ENCODE data around the gene LANCL2. TPM values are rescaled to one million over a fixed set of nuclear protein-coding genes. Genes with fewer than 3 reads are reported as not detected.

LANCL2 gene
- total RNA-seq, 1 experiment from 2014 or later = 10.0 TPM

DNA sequence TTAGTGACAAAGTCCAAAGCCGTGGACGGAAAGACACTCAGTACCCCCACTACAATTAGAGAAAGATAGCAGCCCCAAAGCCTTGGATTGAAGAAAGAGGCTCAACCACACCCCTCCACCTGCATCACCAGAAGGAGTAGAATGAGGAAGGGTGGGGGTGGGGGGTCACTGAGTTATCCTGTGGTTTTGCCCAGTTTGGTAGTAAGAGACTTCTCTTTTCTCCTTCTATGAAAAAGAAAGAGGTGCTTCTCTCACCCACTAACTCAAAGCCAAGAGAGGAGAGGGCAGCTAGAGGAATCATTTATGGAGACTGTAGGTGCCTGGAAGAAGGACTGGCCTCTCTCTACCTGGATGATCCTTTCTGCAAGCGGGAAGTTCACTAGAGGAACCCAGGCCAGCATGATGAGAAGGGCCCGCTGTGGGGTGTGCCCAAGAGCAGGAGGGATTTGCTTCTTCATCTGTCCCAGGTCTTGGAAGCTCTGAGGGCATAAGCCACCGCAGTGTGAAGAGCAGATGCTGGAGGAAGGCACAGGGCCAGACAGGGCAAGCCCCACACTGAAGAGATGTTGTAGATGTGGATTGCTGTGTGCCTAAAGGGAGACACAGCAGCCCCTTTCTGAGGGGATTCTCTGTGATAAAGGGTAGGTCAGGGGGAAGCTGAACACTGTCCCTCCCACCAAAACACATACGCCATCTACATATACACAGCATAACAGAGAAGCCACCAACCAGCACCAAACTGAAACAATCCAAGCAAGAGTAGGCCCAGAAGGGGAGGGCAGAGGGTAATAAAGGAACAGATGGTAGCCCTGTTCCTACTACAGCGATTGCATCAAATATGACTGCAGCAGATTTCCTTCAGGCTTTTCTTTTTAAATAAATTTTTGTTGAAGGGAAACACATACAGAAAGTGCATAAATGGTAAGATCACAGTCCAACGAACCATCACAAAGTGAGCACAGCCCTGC lies 25.8 kb upstream of the LANCL2 start:
- ChIA-PET RAD21 (ENCODE audit: low non-redundant PET in 1 of 2, low total read pairs in 2 of 2, uncharacterized antibody in 2 of 2, unreplicated experiment in 2 of 2) (no interaction called here), CTCF (no interaction called here), POLR2A (no interaction called here)
- no TSS peak for BruUV-seq (replicated peaks)
- no peaks in the 10 kb centered on the region for H3K9me3 ChIP-seq (ENCODE audit: control insufficient read depth in 1 of 2, insufficient read depth in 1 of 2, low read depth in 1 of 2, low read length in 2 of 2)
- H3K4me2 ChIP-seq (ENCODE audit: low read length) = no peak overlapping the region
- TF ChIP-seq SIN3A (IDR thresholded peaks at IDR 0.05; ENCODE audit: low read depth) = no peak
- no peak for TF ChIP-seq ZFX (IDR thresholded peaks at IDR 0.05)
- TF ChIP-seq, protein P1, sequence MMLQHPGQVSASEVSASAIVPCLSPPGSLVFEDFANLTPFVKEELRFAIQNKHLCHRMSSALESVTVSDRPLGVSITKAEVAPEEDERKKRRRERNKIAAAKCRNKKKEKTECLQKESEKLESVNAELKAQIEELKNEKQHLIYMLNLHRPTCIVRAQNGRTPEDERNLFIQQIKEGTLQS (IDR thresholded peaks at IDR 0.05) = no peak
- no peak for TF ChIP-seq RAD21 (IDR thresholded peaks at IDR 0.05; ENCODE audit: low read depth)
- TF ChIP-seq, protein P2, sequence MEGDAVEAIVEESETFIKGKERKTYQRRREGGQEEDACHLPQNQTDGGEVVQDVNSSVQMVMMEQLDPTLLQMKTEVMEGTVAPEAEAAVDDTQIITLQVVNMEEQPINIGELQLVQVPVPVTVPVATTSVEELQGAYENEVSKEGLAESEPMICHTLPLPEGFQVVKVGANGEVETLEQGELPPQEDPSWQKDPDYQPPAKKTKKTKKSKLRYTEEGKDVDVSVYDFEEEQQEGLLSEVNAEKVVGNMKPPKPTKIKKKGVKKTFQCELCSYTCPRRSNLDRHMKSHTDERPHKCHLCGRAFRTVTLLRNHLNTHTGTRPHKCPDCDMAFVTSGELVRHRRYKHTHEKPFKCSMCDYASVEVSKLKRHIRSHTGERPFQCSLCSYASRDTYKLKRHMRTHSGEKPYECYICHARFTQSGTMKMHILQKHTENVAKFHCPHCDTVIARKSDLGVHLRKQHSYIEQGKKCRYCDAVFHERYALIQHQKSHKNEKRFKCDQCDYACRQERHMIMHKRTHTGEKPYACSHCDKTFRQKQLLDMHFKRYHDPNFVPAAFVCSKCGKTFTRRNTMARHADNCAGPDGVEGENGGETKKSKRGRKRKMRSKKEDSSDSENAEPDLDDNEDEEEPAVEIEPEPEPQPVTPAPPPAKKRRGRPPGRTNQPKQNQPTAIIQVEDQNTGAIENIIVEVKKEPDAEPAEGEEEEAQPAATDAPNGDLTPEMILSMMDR (IDR thresholded peaks at IDR 0.05 in 2 of 3, conservative IDR thresholded peaks at IDR 0.05 in 1 of 3; ENCODE audit: borderline replicate concordance in 1 of 3, insufficient read depth in 1 of 3, low read depth in 2 of 3, low read length in 2 of 3) = no peak
- no peak for TF ChIP-seq SRF (IDR thresholded peaks at IDR 0.05; ENCODE audit: low read depth)
- TF ChIP-seq, protein P3, sequence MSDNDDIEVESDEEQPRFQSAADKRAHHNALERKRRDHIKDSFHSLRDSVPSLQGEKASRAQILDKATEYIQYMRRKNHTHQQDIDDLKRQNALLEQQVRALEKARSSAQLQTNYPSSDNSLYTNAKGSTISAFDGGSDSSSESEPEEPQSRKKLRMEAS (IDR thresholded peaks at IDR 0.05) = no peak
- no peak for TF ChIP-seq JUND (IDR thresholded peaks at IDR 0.05)
- TF ChIP-seq TCF7L2 (IDR thresholded peaks at IDR 0.05; ENCODE audit: borderline replicate concordance, extremely low read depth, insufficient read depth, insufficient read length) = no peak
- TF ChIP-seq EGR1 (IDR thresholded peaks at IDR 0.05; ENCODE audit: low read depth) = no peak
- TF ChIP-seq, protein P4, sequence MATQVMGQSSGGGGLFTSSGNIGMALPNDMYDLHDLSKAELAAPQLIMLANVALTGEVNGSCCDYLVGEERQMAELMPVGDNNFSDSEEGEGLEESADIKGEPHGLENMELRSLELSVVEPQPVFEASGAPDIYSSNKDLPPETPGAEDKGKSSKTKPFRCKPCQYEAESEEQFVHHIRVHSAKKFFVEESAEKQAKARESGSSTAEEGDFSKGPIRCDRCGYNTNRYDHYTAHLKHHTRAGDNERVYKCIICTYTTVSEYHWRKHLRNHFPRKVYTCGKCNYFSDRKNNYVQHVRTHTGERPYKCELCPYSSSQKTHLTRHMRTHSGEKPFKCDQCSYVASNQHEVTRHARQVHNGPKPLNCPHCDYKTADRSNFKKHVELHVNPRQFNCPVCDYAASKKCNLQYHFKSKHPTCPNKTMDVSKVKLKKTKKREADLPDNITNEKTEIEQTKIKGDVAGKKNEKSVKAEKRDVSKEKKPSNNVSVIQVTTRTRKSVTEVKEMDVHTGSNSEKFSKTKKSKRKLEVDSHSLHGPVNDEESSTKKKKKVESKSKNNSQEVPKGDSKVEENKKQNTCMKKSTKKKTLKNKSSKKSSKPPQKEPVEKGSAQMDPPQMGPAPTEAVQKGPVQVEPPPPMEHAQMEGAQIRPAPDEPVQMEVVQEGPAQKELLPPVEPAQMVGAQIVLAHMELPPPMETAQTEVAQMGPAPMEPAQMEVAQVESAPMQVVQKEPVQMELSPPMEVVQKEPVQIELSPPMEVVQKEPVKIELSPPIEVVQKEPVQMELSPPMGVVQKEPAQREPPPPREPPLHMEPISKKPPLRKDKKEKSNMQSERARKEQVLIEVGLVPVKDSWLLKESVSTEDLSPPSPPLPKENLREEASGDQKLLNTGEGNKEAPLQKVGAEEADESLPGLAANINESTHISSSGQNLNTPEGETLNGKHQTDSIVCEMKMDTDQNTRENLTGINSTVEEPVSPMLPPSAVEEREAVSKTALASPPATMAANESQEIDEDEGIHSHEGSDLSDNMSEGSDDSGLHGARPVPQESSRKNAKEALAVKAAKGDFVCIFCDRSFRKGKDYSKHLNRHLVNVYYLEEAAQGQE (IDR thresholded peaks at IDR 0.05; ENCODE audit: low read depth) = no peak
- no peak for TF ChIP-seq POLR2AphosphoS5 (IDR thresholded peaks at IDR 0.05; ENCODE audit: low read depth, low read length)
- TF ChIP-seq EZH2 (IDR thresholded peaks at IDR 0.05) = no peak
- no peak for DNase-seq (ENCODE audit: low read depth, low spot score)
- no peak for ATAC-seq
- no peak overlapping the region for H3K27ac ChIP-seq (ENCODE audit: low read depth, low read length)
- H3K79me2 ChIP-seq (ENCODE audit: insufficient read depth, low read length) = no peaks in the 10 kb centered on the region
- no peak overlapping the region for H3K9ac ChIP-seq (ENCODE audit: low read length)
- H3K4me1 ChIP-seq (ENCODE audit: control insufficient read depth in 1 of 2, insufficient read depth in 2 of 2, low read length in 2 of 2) = no peaks in the 10 kb centered on the region
- no peak overlapping the region for H3K4me3 ChIP-seq (replicated peaks in 1 of 2; ENCODE audit: low read depth in 1 of 2, low read length in 2 of 2)
- H4K20me1 ChIP-seq (ENCODE audit: insufficient read depth) = no peaks in the 10 kb centered on the region
- H2AFZ ChIP-seq (ENCODE audit: low read depth, low read length, poor library complexity, severe bottlenecking) = no peak overlapping the region
- no peaks in the 10 kb centered on the region for H3K36me3 ChIP-seq (ENCODE audit: control insufficient read depth in 1 of 2, insufficient read depth in 2 of 2, low read length in 2 of 2)
- intact Hi-C loops (cut with micrococcal nuclease) = no loop called here
- H3K27me3 ChIP-seq (ENCODE audit: insufficient read depth, low read length) = peaks cover 7% of the 10 kb centered on the region; the same call in 1 of the 2 replicates
- H3K9me2 ChIP-seq (ENCODE audit: insufficient read depth) = no peaks in the 10 kb centered on the region

All from HCT116 (cell line).